GM21529 (cell line): ENCODE measurements around the gene ATP1A2.

Experiments
- ATAC-seq: cut with Tn5 transposase; IDR thresholded peaks from one replicate; pipeline ENCODE4 v1.9.1; 2021; ENCODE audit not compliant: unreplicated experiment

The ATP1A2 gene

DNA sequence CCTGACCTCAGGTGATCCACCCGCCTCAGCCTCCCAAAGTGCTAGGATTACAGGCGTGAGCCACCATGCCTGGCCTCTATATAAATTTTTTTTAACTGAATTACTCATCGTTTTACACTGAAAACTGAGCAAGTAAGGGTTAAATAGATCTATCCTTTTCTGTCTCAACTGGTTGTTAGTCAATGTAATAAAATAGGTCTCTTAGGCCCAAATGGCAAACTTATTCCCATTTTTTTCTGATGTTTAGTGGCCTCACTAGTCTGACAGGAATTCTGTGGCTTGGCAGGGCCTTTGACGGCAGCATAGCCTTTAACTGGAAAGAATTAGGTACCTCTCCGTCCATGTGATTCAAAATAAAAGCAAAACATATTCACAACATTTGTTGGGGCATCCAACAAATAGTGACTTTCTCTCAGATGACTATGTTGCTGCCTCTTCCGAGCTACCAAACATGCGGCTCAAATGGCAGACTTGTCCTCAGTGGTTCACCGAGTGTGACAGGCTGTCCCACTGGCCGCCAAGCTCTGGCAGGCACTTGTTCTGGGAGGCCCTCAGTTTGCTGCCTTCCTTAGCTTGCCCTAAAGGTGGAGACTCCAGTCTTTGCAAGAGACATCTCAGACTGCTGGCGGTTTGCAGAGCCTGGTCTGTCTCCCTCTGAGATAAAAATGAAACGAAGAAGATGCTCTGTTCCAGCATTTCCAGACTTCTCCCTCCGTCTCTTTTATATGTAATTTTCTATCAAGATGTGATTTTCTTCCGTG is 53.2 kb downstream of the ATP1A2 start:
- ATAC-seq = no peak

DNA sequence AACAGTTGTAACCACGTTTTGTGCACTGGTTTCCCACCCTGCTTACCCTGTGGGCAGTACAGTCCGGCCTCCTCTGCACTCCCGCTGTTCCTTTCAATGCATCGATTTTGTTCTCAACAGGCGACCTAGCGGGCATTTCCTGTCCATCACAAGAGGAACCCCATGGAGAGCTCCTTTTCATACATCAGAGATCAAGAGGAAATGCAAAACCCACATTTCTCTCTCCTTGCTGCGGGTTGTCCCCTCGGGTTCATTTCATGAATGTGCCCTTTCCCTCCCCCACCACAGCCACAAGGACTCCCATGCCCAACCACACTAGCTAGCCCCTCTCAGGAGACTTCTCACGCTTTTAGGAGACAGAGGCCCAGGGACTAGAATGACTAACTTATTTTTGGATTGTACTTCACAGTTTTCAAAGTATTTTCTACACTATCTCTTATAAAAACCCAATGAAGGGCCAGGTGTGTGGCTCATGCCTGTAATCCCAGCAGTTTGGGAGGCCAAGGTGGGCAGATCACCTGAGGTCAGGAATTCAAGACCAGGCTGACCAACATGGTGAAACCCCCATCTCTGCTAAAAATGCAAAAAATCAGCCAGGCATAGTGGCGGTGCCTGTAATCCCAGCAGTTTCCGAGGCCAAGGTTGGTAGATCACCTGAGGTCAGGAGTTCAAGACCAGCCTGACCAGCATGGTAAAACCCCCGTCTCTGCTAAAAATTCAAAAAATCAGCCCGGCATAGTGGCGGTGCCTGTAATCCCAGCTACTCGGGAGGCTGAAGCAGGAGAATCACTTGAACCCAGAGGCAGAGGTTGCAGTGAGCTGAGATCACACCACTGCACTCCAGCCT is 54.2 kb downstream of the ATP1A2 start:
- ATAC-seq = peak; percentile 78

DNA sequence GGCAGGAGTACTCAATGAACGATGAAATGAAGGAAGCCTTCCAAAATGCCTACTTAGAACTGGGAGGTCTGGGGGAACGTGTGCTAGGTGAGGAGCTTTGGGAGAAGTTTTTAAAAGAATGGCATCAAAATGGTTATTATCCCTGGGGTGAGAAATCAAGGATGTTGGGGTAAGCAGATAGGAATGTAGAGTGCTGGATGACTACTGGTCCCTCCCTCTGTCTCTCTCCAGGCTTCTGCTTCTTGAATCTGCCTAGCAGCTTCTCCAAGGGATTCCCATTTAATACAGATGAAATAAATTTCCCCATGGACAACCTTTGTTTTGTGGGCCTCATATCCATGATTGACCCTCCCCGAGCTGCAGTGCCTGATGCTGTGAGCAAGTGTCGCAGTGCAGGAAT is 55.8 kb downstream of the ATP1A2 start:
- no peak for ATAC-seq

- ATAC-seq = no peak
Measured at GRCh38 chr1:160171980-160172379, 56.4 kb downstream of the ATP1A2 start.

- no peak for ATAC-seq
Measured at GRCh38 chr1:160177231-160177630, 61.7 kb downstream of the ATP1A2 start.

- ATAC-seq = no peak
Measured at GRCh38 chr1:160177667-160178066, 62.1 kb downstream of the ATP1A2 start.

GRCh38 chr1:160178731-160179130 is 63.2 kb downstream of the ATP1A2 start:
- no peak for ATAC-seq

DNA sequence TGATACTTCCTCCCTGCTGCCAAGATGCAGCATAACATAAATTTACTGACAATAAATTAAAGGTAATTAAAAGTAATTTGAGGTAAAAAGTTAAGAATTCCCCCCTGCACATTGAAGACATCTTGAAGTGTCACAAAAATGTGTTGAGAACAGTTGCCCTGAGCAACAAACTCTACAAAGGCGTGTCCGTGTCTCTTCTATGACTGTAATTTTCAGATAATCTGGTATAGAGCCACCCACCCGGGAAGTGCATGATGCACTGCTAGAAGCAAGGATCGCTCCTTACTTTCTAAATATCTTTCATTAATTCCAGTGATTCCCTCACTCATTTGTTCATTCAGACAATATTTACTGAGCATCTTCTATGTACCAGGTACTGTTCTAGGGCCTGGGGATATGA is 63.8 kb downstream of the ATP1A2 start:
- no peak for ATAC-seq

DNA sequence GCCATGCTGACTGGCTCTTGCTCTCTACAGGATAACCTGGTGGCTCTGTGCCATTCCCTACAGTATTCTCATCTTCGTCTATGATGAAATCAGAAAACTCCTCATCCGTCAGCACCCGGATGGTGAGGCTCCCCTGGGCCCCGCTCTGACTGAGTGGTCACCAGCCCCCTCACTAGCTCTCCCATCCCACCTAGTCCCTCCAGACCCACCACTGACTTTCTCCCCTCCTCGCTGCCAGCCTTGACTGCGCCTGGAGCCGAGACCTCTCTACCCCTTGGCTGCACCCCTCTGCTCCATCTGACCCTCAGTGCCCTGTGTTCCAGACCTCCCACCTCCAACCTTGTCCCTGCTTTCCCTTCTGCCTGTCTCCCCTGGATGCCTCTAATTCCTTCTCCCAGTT is 70.7 kb downstream of the ATP1A2 start:
- no peak for ATAC-seq

GRCh38 chr1:160186729-160187128 is 71.2 kb downstream of the ATP1A2 start:
- no peak for ATAC-seq

DNA sequence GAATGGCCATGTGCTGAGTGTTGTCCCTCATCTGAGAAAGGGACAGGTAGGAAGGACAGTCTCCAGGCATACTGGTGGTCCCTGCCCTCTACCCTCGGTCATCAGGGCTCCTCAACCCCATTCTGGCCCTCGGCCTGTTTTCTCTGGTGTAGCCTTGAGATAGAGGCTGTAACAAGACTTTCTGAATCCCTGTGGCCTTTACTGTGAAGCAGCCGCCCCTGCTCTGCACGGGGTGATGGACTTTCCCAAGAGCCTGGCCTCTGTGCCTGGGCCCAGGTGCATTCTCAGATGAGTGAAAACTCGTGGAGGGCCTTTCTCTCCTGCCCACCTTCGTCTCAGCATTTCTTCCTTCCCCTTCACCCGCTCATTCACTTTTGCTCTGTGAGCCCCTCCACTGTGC is 71.8 kb downstream of the ATP1A2 start:
- no peak for ATAC-seq

- no peak for ATAC-seq
Measured at GRCh38 chr1:160188341-160188740, 72.8 kb downstream of the ATP1A2 start.

DNA sequence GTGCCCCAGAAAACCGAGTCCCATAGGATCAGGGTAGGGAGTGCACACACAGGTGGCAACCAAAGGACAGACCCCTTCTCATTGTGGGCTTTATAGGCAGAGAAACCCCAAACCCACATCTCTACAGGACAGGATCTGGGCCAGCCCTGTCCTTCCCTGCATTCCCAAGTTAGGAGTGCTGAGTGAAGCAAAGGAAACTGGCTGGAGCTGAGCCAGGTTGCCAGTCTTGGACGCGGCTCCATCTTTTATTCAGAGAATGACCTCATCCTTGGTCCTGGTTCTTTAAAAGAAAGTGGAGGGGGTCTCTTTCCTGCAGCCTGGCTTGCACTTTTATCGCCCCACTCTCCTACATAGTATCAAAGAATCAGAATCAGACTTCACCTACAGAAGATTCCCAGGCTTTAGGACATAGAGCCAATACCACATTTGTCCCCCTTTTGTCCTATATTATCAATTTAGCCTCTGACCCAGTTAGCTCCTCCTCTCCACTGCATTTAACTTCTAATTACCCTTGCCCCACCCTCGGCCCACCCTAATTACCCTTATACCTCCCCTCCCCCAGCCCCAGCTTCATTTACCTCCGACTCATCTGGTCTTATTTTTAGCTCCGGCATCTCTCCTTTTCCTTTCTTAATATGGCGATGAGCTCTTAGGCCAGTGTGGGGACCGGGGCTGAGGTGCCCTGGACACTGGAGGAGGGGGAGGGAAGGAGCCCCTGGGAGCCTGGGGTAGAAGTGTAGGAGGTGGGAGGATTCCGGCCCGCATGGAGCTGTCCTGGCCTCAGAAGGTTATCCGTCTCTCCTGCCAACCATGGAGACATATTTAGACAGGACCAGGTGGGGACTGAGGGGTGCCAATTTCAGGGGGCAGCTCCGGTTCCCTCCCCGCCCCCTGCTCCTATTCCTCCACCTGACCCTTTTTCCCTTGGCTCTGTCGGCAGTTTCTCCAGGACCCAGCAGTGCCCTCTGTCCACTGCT is 74.4 kb downstream of the ATP1A2 start, which contains the start of gene CASQ1:
CASQ1 (plus strand) TSS at position 927 of the 977 bp plus-strand sequence. CDS start 177 bp downstream, outside the sequence.
- ATAC-seq = no peak

DNA sequence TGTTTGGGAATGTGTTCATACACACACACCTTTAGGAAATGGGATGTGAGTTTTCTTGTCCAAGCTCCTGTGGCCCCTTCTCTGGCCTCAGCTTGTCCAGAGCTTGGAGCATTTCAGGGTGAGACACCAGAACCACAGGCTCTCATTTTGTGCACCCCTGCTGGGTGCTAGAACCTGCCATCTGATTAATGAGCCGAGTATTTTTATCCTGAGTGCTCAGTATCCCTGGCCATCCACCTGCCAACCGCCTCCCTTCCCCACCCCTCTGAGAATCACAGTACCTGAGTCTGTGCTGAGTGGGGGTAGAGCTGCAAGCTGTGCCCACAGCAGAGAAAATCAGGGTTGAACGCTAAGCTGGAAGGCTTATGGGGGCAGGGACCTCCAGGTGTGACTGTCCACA is 76.2 kb downstream of the ATP1A2 start:
- no peak for ATAC-seq

- no peak for ATAC-seq
Measured at GRCh38 chr1:160192234-160192633, 76.7 kb downstream of the ATP1A2 start.
